H9 (cell line): Measurements from ENCODE around the gene CCDC149. TPM values are rescaled to one million over a fixed set of nuclear protein-coding genes. Genes with fewer than 3 reads are reported as not detected.

Experiments used
- DNase-seq: peaks from one replicate; pipeline ENCODE4 v3.0.0-alpha.2; 2017
- H2AFZ ChIP-seq: one replicate; pipeline ENCODE4 v1.6.1; 2013; ENCODE audit warnings: mild to moderate bottlenecking, low read length, control low read depth, moderate library complexity
- H2AK5ac ChIP-seq: 2 replicates; pipeline ENCODE4 v1.6.1; 2013; ENCODE audit warnings: low read length, control low read depth, mixed read lengths; ENCODE audit not compliant: insufficient read length
- H2BK120ac ChIP-seq: one replicate; pipeline ENCODE4 v1.6.1; 2013; ENCODE audit warnings: low read depth, mild to moderate bottlenecking, low read length, control low read depth, inconsistent platforms; ENCODE audit not compliant: poor library complexity, severe bottlenecking
- H2BK12ac ChIP-seq: 2 replicates; pipeline ENCODE4 v1.6.1; 2013; ENCODE audit warnings: low read length, control low read depth, mixed read lengths, low read depth; ENCODE audit not compliant: insufficient read length
- H2BK15ac ChIP-seq: 2 replicates; pipeline ENCODE4 v1.6.1; 2013; ENCODE audit warnings: low read depth, low read length, control low read depth
- H2BK20ac ChIP-seq: one replicate; pipeline ENCODE4 v1.6.1; 2013; ENCODE audit warnings: low read depth, mild to moderate bottlenecking, low read length, control low read depth, inconsistent platforms; ENCODE audit not compliant: poor library complexity, severe bottlenecking
- H2BK5ac ChIP-seq: 2 replicates; pipeline ENCODE4 v1.6.1; 2013; ENCODE audit warnings: low read length, control low read depth, mixed read lengths; ENCODE audit not compliant: insufficient read length
- H3K14ac ChIP-seq: 2 replicates; pipeline ENCODE4 v1.6.1; 2013; ENCODE audit warnings: low read length, control low read depth; ENCODE audit not compliant: insufficient read depth
- H3K18ac ChIP-seq: 2 replicates; pipeline ENCODE4 v1.6.1; 2013; ENCODE audit warnings: low read depth, mild to moderate bottlenecking, mixed read lengths, low read length, control low read depth; ENCODE audit not compliant: insufficient read length
- H3K23ac ChIP-seq: 2 replicates; pipeline ENCODE4 v1.6.1; 2013; ENCODE audit warnings: low read length, control low read depth, mixed read lengths, low read depth; ENCODE audit not compliant: insufficient read length
- H3K23me2 ChIP-seq: 2 replicates; pipeline ENCODE4 v1.6.1; 2013; ENCODE audit warnings: low read depth, mild to moderate bottlenecking, mixed read lengths, low read length, control low read depth; ENCODE audit not compliant: insufficient read length, poor library complexity, severe bottlenecking
- H3K27ac ChIP-seq: 2 replicates; pipeline ENCODE4 v1.5.1; 2013; ENCODE audit warnings: low read length, control low read depth, mixed read lengths, low read depth; ENCODE audit not compliant: insufficient read length
- H3K27me3 ChIP-seq: 2 replicates; pipeline ENCODE4 v1.6.1; 2013; ENCODE audit warnings: low read length, control low read depth, inconsistent platforms; ENCODE audit not compliant: insufficient read depth
- H3K4ac ChIP-seq: 2 replicates; pipeline ENCODE4 v1.6.1; 2013; ENCODE audit warnings: low read depth, mild to moderate bottlenecking, control low read depth, inconsistent platforms, low read length, moderate library complexity
- H3K4me1 ChIP-seq: 2 replicates; pipeline ENCODE4 v1.6.1; 2013; ENCODE audit warnings: low read length, control low read depth, inconsistent platforms; ENCODE audit not compliant: insufficient read depth
- H3K4me2 ChIP-seq: 2 replicates; pipeline ENCODE4 v1.6.1; 2013; ENCODE audit warnings: low read length, control low read depth, mixed read lengths; ENCODE audit not compliant: insufficient read length, insufficient read depth
- H3K56ac ChIP-seq: 2 replicates; pipeline ENCODE4 v1.6.1; 2013; ENCODE audit warnings: low read depth, mild to moderate bottlenecking, mixed read lengths, low read length, control low read depth; ENCODE audit not compliant: insufficient read length
- H3K79me1 ChIP-seq: 2 replicates; pipeline ENCODE4 v1.6.1; 2013; ENCODE audit warnings: low read depth, mild to moderate bottlenecking, moderate library complexity, low read length, control low read depth, inconsistent platforms; ENCODE audit not compliant: insufficient read depth, poor library complexity, severe bottlenecking
- H3K79me2 ChIP-seq: 2 replicates; pipeline ENCODE4 v1.6.1; 2013; ENCODE audit warnings: low read length, control low read depth, inconsistent platforms; ENCODE audit not compliant: insufficient read depth
- H3K9ac ChIP-seq: 2 replicates; pipeline ENCODE4 v1.6.1; 2013; ENCODE audit warnings: low read length, control low read depth, mixed read lengths; ENCODE audit not compliant: insufficient read length; ENCODE audit errors: extremely low read depth
- H3K9me3 ChIP-seq: one replicate; pipeline ENCODE4 v1.6.1; 2013; ENCODE audit warnings: low read depth, low read length, inconsistent platforms; ENCODE audit not compliant: control insufficient read depth
- H3T11ph ChIP-seq: one replicate; pipeline ENCODE4 v1.6.1; 2013; ENCODE audit warnings: mild to moderate bottlenecking, low read length, control low read depth, inconsistent platforms
- H4K20me1 ChIP-seq: one replicate; pipeline ENCODE4 v1.6.1; 2013; ENCODE audit not compliant: control insufficient read depth, insufficient read length, insufficient read depth
- H4K5ac ChIP-seq: 2 replicates; pipeline ENCODE4 v1.6.1; 2013; ENCODE audit warnings: low read depth, mild to moderate bottlenecking, mixed read lengths, low read length, control low read depth; ENCODE audit not compliant: insufficient read length
- H4K8ac ChIP-seq: replicated peaks from 2 replicates; pipeline ENCODE4 v1.6.1; 2013; ENCODE audit warnings: low read length, control low read depth, mixed read lengths, low read depth; ENCODE audit not compliant: insufficient read length
- H4K91ac ChIP-seq: 2 replicates; pipeline ENCODE4 v1.6.1; 2013; ENCODE audit warnings: low read depth, mild to moderate bottlenecking, moderate library complexity, mixed read lengths, low read length, control low read depth; ENCODE audit not compliant: insufficient read length
- H3K27ac Mint-ChIP-seq, 3 experiments: 2 replicates in 2 of 3; 3 replicates in 1 of 3; pipeline ENCODE4 v1.8.0; 2020 to 2021; ENCODE audit warnings: mixed read lengths in 3 of 3, mild to moderate bottlenecking in 1 of 3, moderate library complexity in 1 of 3
- H3K27me3 Mint-ChIP-seq: 2 replicates; pipeline ENCODE4 v1.8.0; 2021; ENCODE audit warnings: low read depth, mild to moderate bottlenecking, moderate library complexity, mixed read lengths
- H3K36me3 Mint-ChIP-seq, 3 experiments: 2 replicates in 2 of 3; 3 replicates in 1 of 3; pipeline ENCODE4 v1.8.0; 2020 to 2021; ENCODE audit warnings: low read depth in 3 of 3, mixed read lengths in 3 of 3; ENCODE audit not compliant: insufficient read depth in 1 of 3
- H3K4me1 Mint-ChIP-seq, 2 experiments: 2 replicates each; pipeline ENCODE4 v1.8.0; 2020; ENCODE audit warnings: mixed read lengths in 2 of 2
- H3K4me3 Mint-ChIP-seq, 2 experiments: 2 replicates in 1 of 2; 3 replicates in 1 of 2; pipeline ENCODE4 v1.8.0; 2020 to 2021; ENCODE audit warnings: mild to moderate bottlenecking in 2 of 2, mixed read lengths in 2 of 2, moderate library complexity in 1 of 2
- H3K9me3 Mint-ChIP-seq, 2 experiments: 2 replicates in 1 of 2; 3 replicates in 1 of 2; pipeline ENCODE4 v1.8.0; 2020; ENCODE audit warnings: mild to moderate bottlenecking in 2 of 2, mixed read lengths in 2 of 2, moderate library complexity in 1 of 2
- WGBS: extraction: QIAGEN DNeasy Blood & Tissue Kit; methylation state at CpG from one replicate; pipeline ENCODE4 v1.1.7; 2013; ENCODE audit warnings: missing lambda C conversion rate, low lambda C conversion rate, mixed read lengths; ENCODE audit not compliant: insufficient read length; ENCODE audit errors: extremely low coverage; 5-methylcytosine and 5-hydroxymethylcytosine counted together
- total RNA-seq: library from RNA; stranded (reverse); gene quantifications from 2 replicates; pipeline ENCODE4 v1.2.1, GENCODE V29; 2021
- TF ChIP-seq, protein P1 (sequence below): fragments of 200-600 bp; sonication (generic); conservative IDR thresholded peaks from 3 replicates; pipeline ENCODE4 v1.8.0; 2021; ENCODE audit warnings: antibody characterized with exemption, mild to moderate bottlenecking

The CCDC149 gene
- total RNA-seq, 1 experiment from 2014 or later, result 4.5 TPM

DNA sequence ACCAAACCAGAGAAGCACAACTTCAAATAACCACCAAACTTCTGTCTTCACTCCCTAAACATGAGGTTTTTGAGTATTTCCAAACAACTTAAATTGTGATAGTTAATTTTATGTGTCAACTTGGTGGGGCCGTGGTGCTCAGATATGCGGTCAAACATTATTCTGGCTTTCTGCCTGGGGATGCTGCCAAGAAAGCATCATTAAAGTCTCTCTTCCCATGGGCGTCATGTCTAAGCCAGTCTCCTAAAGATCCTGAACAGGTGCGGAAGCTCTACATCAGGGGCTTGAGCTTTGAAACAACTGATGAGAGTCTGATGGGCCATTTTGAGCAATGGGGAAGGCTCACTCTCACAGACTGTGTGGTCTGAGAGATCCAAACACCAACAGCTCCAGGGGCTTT lies 141.6 kb downstream of the CCDC149 start:
- Histone ChIP-seq H2BK20ac (no peak overlapping the region), H3K79me1 (no peaks in the 10 kb centered on the region), H2AFZ (no peak overlapping the region), H3K79me2 (no peaks in the 10 kb centered on the region), H2BK5ac (no peak overlapping the region), H3K56ac (no peak overlapping the region), H3K27me3 (no peaks in the 10 kb centered on the region), H3T11ph (no peak overlapping the region), H2BK12ac (no peak overlapping the region), H3K4me2 (no peak overlapping the region), H2AK5ac (no peak overlapping the region), H3K4ac (no peak overlapping the region), H3K18ac (no peak overlapping the region), H3K9ac (no peak overlapping the region), H3K4me1 (no peaks in the 10 kb centered on the region), H2BK15ac (no peak overlapping the region), H3K14ac (no peak overlapping the region), H4K20me1 (no peaks in the 10 kb centered on the region), H3K23me2 (no peaks in the 10 kb centered on the region), H4K5ac (no peak overlapping the region), H2BK120ac (no peak overlapping the region), H4K8ac (no peak overlapping the region), H3K9me3 (no peaks in the 10 kb centered on the region), H4K91ac (no peak overlapping the region), H3K27ac (no peak overlapping the region), H3K23ac (no peak overlapping the region)
- no CpG with 5 or more reads among the region's 4 CpGs for WGBS
- H3K27ac Mint-ChIP-seq, result no peak overlapping the region
- no peak for DNase-seq
- no peaks in the 10 kb centered on the region; a peak in 1 of 7 replicates for H3K36me3 Mint-ChIP-seq
- H3K27me3 Mint-ChIP-seq, result no peaks in the 10 kb centered on the region; the same call in 1 of the 2 replicates
- no peaks in the 10 kb centered on the region; a peak in 1 of 5 replicates for H3K9me3 Mint-ChIP-seq
- peaks cover 14 to 16% of the 10 kb centered on the region in 2 experiments for H3K4me1 Mint-ChIP-seq
- TF ChIP-seq, protein P1, sequence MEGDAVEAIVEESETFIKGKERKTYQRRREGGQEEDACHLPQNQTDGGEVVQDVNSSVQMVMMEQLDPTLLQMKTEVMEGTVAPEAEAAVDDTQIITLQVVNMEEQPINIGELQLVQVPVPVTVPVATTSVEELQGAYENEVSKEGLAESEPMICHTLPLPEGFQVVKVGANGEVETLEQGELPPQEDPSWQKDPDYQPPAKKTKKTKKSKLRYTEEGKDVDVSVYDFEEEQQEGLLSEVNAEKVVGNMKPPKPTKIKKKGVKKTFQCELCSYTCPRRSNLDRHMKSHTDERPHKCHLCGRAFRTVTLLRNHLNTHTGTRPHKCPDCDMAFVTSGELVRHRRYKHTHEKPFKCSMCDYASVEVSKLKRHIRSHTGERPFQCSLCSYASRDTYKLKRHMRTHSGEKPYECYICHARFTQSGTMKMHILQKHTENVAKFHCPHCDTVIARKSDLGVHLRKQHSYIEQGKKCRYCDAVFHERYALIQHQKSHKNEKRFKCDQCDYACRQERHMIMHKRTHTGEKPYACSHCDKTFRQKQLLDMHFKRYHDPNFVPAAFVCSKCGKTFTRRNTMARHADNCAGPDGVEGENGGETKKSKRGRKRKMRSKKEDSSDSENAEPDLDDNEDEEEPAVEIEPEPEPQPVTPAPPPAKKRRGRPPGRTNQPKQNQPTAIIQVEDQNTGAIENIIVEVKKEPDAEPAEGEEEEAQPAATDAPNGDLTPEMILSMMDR, result no peak
- no peak overlapping the region for H3K4me3 Mint-ChIP-seq
